DND-41 (cell line): Measurements from ENCODE around the gene PTPRG.

ENCODE experiments used
- CTCF ChIP-seq: IDR thresholded peaks from 2 replicates; pipeline ENCODE4 v1.5.1; 2012; ENCODE audit warnings: borderline replicate concordance, low read length, moderate library complexity, mild to moderate bottlenecking; ENCODE audit not compliant: poor library complexity, severe bottlenecking; ENCODE audit errors: extremely low read depth
- EZH2 ChIP-seq: IDR thresholded peaks from 3 replicates; pipeline ENCODE4 v1.6.1; 2012; ENCODE audit warnings: borderline replicate concordance, low read depth, mild to moderate bottlenecking, moderate library complexity, low read length, inconsistent platforms; ENCODE audit not compliant: severe bottlenecking

GRCh38 chr3:61631108-61631769, 69.9 kb downstream of the PTPRG start:
- no peak for TF ChIP-seq CTCF
- no peak for TF ChIP-seq EZH2
